Smooth muscle cell (in vitro differentiated cells): Measurements from ENCODE around the gene DRG1. TPM values are rescaled to one million over a fixed set of nuclear protein-coding genes. Genes with fewer than 3 reads are reported as not detected.
"Not testable (repeated sequence)": the region's sequence is repeated elsewhere in the genome, so short reads cannot be mapped to it uniquely, and the experiment has no call there.

Source experiments
- DNase-seq: peaks from one replicate; lab custom pipeline; 2025; ENCODE audit not compliant: unreplicated experiment; lab: John Stamatoyannopoulos, UW
- H2AFZ ChIP-seq: fragments of 200-600 bp; sonication (generic); 2 replicates; pipeline ENCODE4 v1.6.0; 2016; ENCODE audit warnings: antibody characterized with exemption, low read depth, mild to moderate bottlenecking
- H3F3A ChIP-seq: fragments of 200-600 bp; sonication (generic); 2 replicates; pipeline ENCODE4 v1.6.0; 2017; ENCODE audit warnings: antibody characterized with exemption, low read depth
- H3K27ac ChIP-seq: fragments of 200-600 bp; sonication (generic); 2 replicates; pipeline ENCODE4 v1.5.1; 2016; ENCODE audit warnings: low read depth, mild to moderate bottlenecking
- H3K27me3 ChIP-seq: fragments of 200-600 bp; sonication (generic); 2 replicates; pipeline ENCODE4 v1.6.1; 2016; ENCODE audit warnings: low read depth, mild to moderate bottlenecking
- H3K36me3 ChIP-seq: fragments of 200-600 bp; sonication (generic); 2 replicates; pipeline ENCODE4 v1.5.1; 2016; ENCODE audit warnings: low read depth
- H3K4me1 ChIP-seq: fragments of 200-600 bp; sonication (generic); 2 replicates; pipeline ENCODE4 v1.5.1; 2016; ENCODE audit warnings: low read depth
- H3K4me2 ChIP-seq: fragments of 200-600 bp; sonication (generic); 2 replicates; pipeline ENCODE4 v1.6.0; 2016; ENCODE audit warnings: mild to moderate bottlenecking
- H3K4me3 ChIP-seq: fragments of 200-600 bp; sonication (generic); 2 replicates; pipeline ENCODE4 v1.5.1; 2016; ENCODE audit warnings: mild to moderate bottlenecking
- H3K79me2 ChIP-seq: fragments of 200-600 bp; sonication (generic); 2 replicates; pipeline ENCODE4 v1.6.0; 2016; ENCODE audit warnings: low read depth, mild to moderate bottlenecking
- H3K9ac ChIP-seq: fragments of 200-600 bp; sonication (generic); 2 replicates; pipeline ENCODE4 v1.6.0; 2016; ENCODE audit warnings: low read depth
- H3K9me3 ChIP-seq: fragments of 200-600 bp; sonication (generic); replicated peaks from 2 replicates; pipeline ENCODE4 v1.5.1; 2016; ENCODE audit warnings: low read depth
- H4K20me1 ChIP-seq: fragments of 200-600 bp; sonication (generic); 2 replicates; pipeline ENCODE4 v1.6.0; 2016; ENCODE audit warnings: low read depth
- CTCF ChIP-seq: fragments of 200-600 bp; sonication (generic); IDR thresholded peaks from 2 replicates; pipeline ENCODE4 v1.5.1; 2017; ENCODE audit warnings: borderline replicate concordance, mild to moderate bottlenecking, antibody characterized with exemption; ENCODE audit not compliant: insufficient read depth, poor library complexity, severe bottlenecking
- WGBS: methylation state at CpG from one replicate; pipeline ENCODE4 v1.1.7; 2016; ENCODE audit warnings: low lambda C conversion rate; 5-methylcytosine and 5-hydroxymethylcytosine counted together
- polyA plus RNA-seq: library from polyadenylated mRNA; unstranded; fragments of >200 nt; fragmentation: Nextera tagmentation; extraction: Ambion mirVana; gene quantifications from 2 replicates; pipeline ENCODE4 v1.2.1, GENCODE V29; 2016
- total RNA-seq: library from RNA; depleted of rRNA; stranded (reverse); fragments of >200 nt; gene quantifications from 2 replicates; pipeline ENCODE4 v1.2.3, GENCODE V29; 2014

Gene DRG1
- total and polyA plus RNA-seq, 2 experiments from 2014 or later: 64.3 to 78.4 TPM

GRCh38 chr22:31367426-31367825, 32.0 kb upstream of the DRG1 start:
- Histone ChIP-seq H3K4me2 (no peak overlapping the region), H3K9ac (no peak overlapping the region), H3K27ac (no peak overlapping the region), H3F3A (no peaks in the 10 kb centered on the region), H2AFZ (no peak overlapping the region), H3K79me2 (no peaks in the 10 kb centered on the region), H3K27me3 (no peaks in the 10 kb centered on the region), H3K9me3 (no peaks in the 10 kb centered on the region), H3K4me1 (no peaks in the 10 kb centered on the region), H3K36me3 (no peaks in the 10 kb centered on the region), H3K4me3 (no peak overlapping the region), H4K20me1 (no peaks in the 10 kb centered on the region)
- no peak for DNase-seq
- no peak for TF ChIP-seq CTCF
- whole genome bisulfite sequencing: 85% methylated on average over 3 of the region's 3 CpGs

GRCh38 chr22:31377612-31378011, 21.8 kb upstream of the DRG1 start:
- Histone ChIP-seq H3F3A (no peaks in the 10 kb centered on the region), H3K36me3 (no peaks in the 10 kb centered on the region), H3K4me1 (no peaks in the 10 kb centered on the region), H3K27me3 (no peaks in the 10 kb centered on the region), H4K20me1 (no peaks in the 10 kb centered on the region), H3K9me3 (no peaks in the 10 kb centered on the region), H2AFZ (no peak overlapping the region), H3K27ac (no peak overlapping the region), H3K4me2 (no peak overlapping the region), H3K4me3 (no peak overlapping the region), H3K79me2 (no peaks in the 10 kb centered on the region), H3K9ac (no peak overlapping the region)
- no peak for TF ChIP-seq CTCF
- WGBS: 83% methylated on average over 3 of the region's 3 CpGs
- no peak for DNase-seq

GRCh38 chr22:31378123-31378522, 21.3 kb upstream of the DRG1 start:
- no peak overlapping the region for H3K27ac ChIP-seq
- H3F3A ChIP-seq: no peaks in the 10 kb centered on the region
- H4K20me1 ChIP-seq: no peaks in the 10 kb centered on the region
- WGBS: 91% methylated on average over 3 of the region's 3 CpGs
- H2AFZ ChIP-seq: no peak overlapping the region
- no peaks in the 10 kb centered on the region for H3K79me2 ChIP-seq
- H3K9me3 ChIP-seq: no peaks in the 10 kb centered on the region
- no peaks in the 10 kb centered on the region for H3K4me1 ChIP-seq
- H3K4me2 ChIP-seq: no peak overlapping the region
- TF ChIP-seq CTCF: no peak
- no peak overlapping the region for H3K4me3 ChIP-seq
- H3K9ac ChIP-seq: no peak overlapping the region
- DNase-seq: no peak
- H3K27me3 ChIP-seq: no peaks in the 10 kb centered on the region
- H3K36me3 ChIP-seq: no peaks in the 10 kb centered on the region

GRCh38 chr22:31378651-31379050, 20.8 kb upstream of the DRG1 start:
- H3K9me3 ChIP-seq, H3K27me3 ChIP-seq, DNase-seq, H4K20me1 ChIP-seq, H3K4me1 ChIP-seq, H3K79me2 ChIP-seq, H3K4me2 ChIP-seq, H3K9ac ChIP-seq, H3K27ac ChIP-seq, H3K36me3 ChIP-seq, H3K4me3 ChIP-seq, H3F3A ChIP-seq, H2AFZ ChIP-seq: not testable (repeated sequence)
- 94% methylated on average over 6 of the region's 6 CpGs for WGBS
